OCI-LY1 (cell line): ENCODE data around the gene MED29.

Experiments
- EZH2 ChIP-seq: fragments of 200-600 bp; sonication (generic), shearing (Covaris generic); IDR thresholded peaks from 2 replicates; pipeline ENCODE4 v1.8.0; 2017; ENCODE audit warnings: borderline replicate concordance, mixed run types, mild to moderate bottlenecking, antibody characterized with exemption, low read length, moderate library complexity, mixed read lengths
- TF ChIP-seq, protein P1 (sequence below): fragments of 200-600 bp; sonication (generic), shearing (Covaris generic); IDR thresholded peaks from 2 replicates; pipeline ENCODE4 v1.5.1; 2017; ENCODE audit warnings: mild to moderate bottlenecking, antibody characterized with exemption, low read length, moderate library complexity, mixed read lengths

DNA sequence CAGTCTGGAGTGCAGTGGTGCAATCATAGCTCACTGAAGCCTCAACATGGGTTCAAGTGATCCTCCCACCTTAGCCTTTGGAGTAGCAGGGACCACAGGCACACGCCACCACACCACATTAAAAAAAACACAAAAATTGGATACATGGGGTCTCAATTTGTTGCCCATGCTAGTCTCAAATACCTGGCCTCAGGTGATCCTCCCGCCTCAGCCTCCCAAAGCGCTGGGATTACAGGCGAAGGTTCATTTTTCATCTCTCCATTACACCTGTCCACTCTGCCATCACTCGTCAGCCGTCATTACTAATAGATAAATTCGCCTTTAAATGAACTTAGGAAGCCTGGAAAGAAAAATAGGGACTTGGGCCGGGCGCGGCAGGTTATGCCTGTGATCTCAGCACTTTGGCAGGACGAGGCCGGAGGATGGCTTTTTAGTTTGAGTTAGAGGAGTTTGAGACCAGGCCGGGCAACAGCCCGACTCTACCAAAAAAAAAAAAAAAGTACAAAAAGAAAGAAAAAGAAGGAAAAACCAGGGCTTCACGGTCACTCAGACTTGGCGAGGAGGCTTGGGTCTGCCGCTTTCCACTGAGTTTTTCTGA lies 53.5 kb downstream of the MED29 start:
- TF ChIP-seq, protein P1, sequence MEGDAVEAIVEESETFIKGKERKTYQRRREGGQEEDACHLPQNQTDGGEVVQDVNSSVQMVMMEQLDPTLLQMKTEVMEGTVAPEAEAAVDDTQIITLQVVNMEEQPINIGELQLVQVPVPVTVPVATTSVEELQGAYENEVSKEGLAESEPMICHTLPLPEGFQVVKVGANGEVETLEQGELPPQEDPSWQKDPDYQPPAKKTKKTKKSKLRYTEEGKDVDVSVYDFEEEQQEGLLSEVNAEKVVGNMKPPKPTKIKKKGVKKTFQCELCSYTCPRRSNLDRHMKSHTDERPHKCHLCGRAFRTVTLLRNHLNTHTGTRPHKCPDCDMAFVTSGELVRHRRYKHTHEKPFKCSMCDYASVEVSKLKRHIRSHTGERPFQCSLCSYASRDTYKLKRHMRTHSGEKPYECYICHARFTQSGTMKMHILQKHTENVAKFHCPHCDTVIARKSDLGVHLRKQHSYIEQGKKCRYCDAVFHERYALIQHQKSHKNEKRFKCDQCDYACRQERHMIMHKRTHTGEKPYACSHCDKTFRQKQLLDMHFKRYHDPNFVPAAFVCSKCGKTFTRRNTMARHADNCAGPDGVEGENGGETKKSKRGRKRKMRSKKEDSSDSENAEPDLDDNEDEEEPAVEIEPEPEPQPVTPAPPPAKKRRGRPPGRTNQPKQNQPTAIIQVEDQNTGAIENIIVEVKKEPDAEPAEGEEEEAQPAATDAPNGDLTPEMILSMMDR = no peak
- no peak for TF ChIP-seq EZH2
